Common myeloid progenitor, CD34-positive (primary cell): ENCODE results near the gene TTBK2.

Source experiments
- CTCF ChIA-PET: fragments of 350-600 bp; sonication (Branson Sonifier 250); formaldehyde crosslinking; loops from one replicate; lab custom pipeline; 2021; ENCODE audit warnings: antibody characterized with exemption; lab: Charles Lee
- POLR2A ChIA-PET: fragments of 350-600 bp; sonication (Branson Sonifier 250); formaldehyde crosslinking; loops from one replicate; lab custom pipeline; 2021; ENCODE audit warnings: antibody characterized with exemption; lab: Charles Lee
- DNase-seq, 3 donors: peaks; one replicate each; pipeline versions ENCODE4 v3.0.0 to v3.0.0-alpha.2; 2013
- H3K27ac ChIP-seq, 2 experiments: 1 replicate in 1 of 2; 2 replicates in 1 of 2; pipeline ENCODE4 v1.7.0; 2013; ENCODE audit warnings: inconsistent platforms in 2 of 2, low read length in 2 of 2, mild to moderate bottlenecking in 2 of 2, low read depth in 1 of 2, moderate library complexity in 1 of 2; ENCODE audit not compliant: severe bottlenecking in 2 of 2, insufficient read depth in 1 of 2, poor library complexity in 1 of 2
- H3K27me3 ChIP-seq, 5 experiments: replicated peaks in 2 of 5; 1 replicate in 3 of 5; 2 replicates in 2 of 5; pipeline versions ENCODE4 v1.6.1 to v1.7.0; 2013; ENCODE audit warnings: low read length in 4 of 5, mild to moderate bottlenecking in 2 of 5, moderate library complexity in 2 of 5, inconsistent platforms in 1 of 5; ENCODE audit not compliant: insufficient read depth in 5 of 5, control insufficient read depth in 4 of 5
- H3K36me3 ChIP-seq, 4 experiments: 1 replicate in 2 of 4; 2 replicates in 2 of 4; pipeline versions ENCODE4 v1.6.1 to v1.7.0; 2013; ENCODE audit warnings: low read length in 3 of 4, control low read depth in 1 of 4, mild to moderate bottlenecking in 1 of 4; ENCODE audit not compliant: control insufficient read depth in 4 of 4, insufficient read depth in 4 of 4
- H3K4me1 ChIP-seq, 4 experiments: 1 replicate in 3 of 4; 2 replicates in 1 of 4; pipeline versions ENCODE4 v1.6.1 to v1.7.1; 2013; ENCODE audit warnings: low read length in 3 of 4, mild to moderate bottlenecking in 3 of 4, control low read depth in 1 of 4, inconsistent platforms in 1 of 4, moderate library complexity in 1 of 4; ENCODE audit not compliant: control insufficient read depth in 4 of 4, insufficient read depth in 4 of 4; ENCODE audit errors: control extremely low read depth in 1 of 4
- H3K4me3 ChIP-seq, 7 experiments: 1 replicate in 4 of 7; 2 replicates in 3 of 7; pipeline versions ENCODE4 v1.5.1 to v1.7.0; 2013; ENCODE audit warnings: mild to moderate bottlenecking in 7 of 7, low read length in 6 of 7, moderate library complexity in 6 of 7, inconsistent platforms in 2 of 7, low read depth in 2 of 7, control low read depth in 1 of 7; ENCODE audit not compliant: insufficient read depth in 4 of 7, control insufficient read depth in 1 of 7; ENCODE audit errors: extremely low read depth in 1 of 7
- H3K9me3 ChIP-seq, 5 experiments: 1 replicate in 4 of 5; 2 replicates in 1 of 5; pipeline versions ENCODE4 v1.6.1 to v1.7.1; 2013; ENCODE audit warnings: low read length in 4 of 5, mild to moderate bottlenecking in 2 of 5, inconsistent platforms in 1 of 5, low read depth in 1 of 5, moderate library complexity in 1 of 5; ENCODE audit not compliant: control insufficient read depth in 4 of 5, insufficient read depth in 2 of 5; ENCODE audit errors: control extremely low read depth in 1 of 5
- WGBS: methylation state at CpG from one replicate; pipeline ENCODE4 v1.1.5; 2013; ENCODE audit not compliant: insufficient coverage; 5-methylcytosine and 5-hydroxymethylcytosine counted together

The TTBK2 gene

GRCh38 chr15:42836251-42836650, 84.3 kb downstream of the TTBK2 start:
- Histone ChIP-seq H3K4me1 (no peaks in the 10 kb centered on the region), H3K27me3 (no peaks in the 10 kb centered on the region), H3K36me3 (peaks cover 2 to 31% (median 5%) of the 10 kb centered on the region in 4 experiments), H3K4me3 (no peak overlapping the region), H3K9me3 (peaks cover 0 to 2% (median 0%) of the 10 kb centered on the region in 5 experiments), H3K27ac (no peak overlapping the region)
- no CpG with 5 or more reads among the region's 1 CpG for WGBS
- ChIA-PET POLR2A (no interaction called here), CTCF (no interaction called here)
- DNase-seq = no peak

- CTCF ChIA-PET = no interaction called here
- peaks cover 0 to 14% (median 6%) of the 10 kb centered on the region in 4 experiments for H3K36me3 ChIP-seq
- no peaks in the 10 kb centered on the region for H3K27me3 ChIP-seq
- POLR2A ChIA-PET = no interaction called here
- no peak overlapping the region for H3K27ac ChIP-seq
- 100% methylated on average over 2 of the region's 5 CpGs for WGBS
- no peak for DNase-seq
- H3K9me3 ChIP-seq = peaks cover 0 to 2% (median 0%) of the 10 kb centered on the region in 5 experiments
- no peak overlapping the region for H3K4me3 ChIP-seq
- no peaks in the 10 kb centered on the region for H3K4me1 ChIP-seq
Measured at GRCh38 chr15:42832576-42832975, 88.0 kb downstream of the TTBK2 start.

GRCh38 chr15:42826251-42826890, 94.2 kb downstream of the TTBK2 start:
- 100% methylated on average over 1 of the region's 4 CpGs for WGBS
- no peak for DNase-seq
- no peaks in the 10 kb centered on the region for H3K9me3 ChIP-seq
- POLR2A ChIA-PET = interaction anchor here (0.6 kb wide), 1 partner anchor 42 kb away, joined by 3 read pairs; no protein-coding TSS in a partner anchor
- H3K36me3 ChIP-seq = peaks cover 5 to 10% (median 9%) of the 10 kb centered on the region in 4 experiments
- no peak overlapping the region for H3K27ac ChIP-seq
- H3K4me1 ChIP-seq = no peaks in the 10 kb centered on the region
- no peak overlapping the region for H3K4me3 ChIP-seq
- no peaks in the 10 kb centered on the region for H3K27me3 ChIP-seq
- CTCF ChIA-PET = interaction anchor here (0.9 to 1.5 kb wide), 2 partner anchors 25 to 100 kb away, joined by 5 read pairs; no protein-coding TSS in a partner anchor

- H3K27me3 ChIP-seq = no peaks in the 10 kb centered on the region
- no peak overlapping the region for H3K27ac ChIP-seq
- H3K4me3 ChIP-seq = no peak overlapping the region
- peaks cover 5 to 13% (median 9%) of the 10 kb centered on the region in 4 experiments for H3K36me3 ChIP-seq
- H3K4me1 ChIP-seq = no peaks in the 10 kb centered on the region
- 96% methylated on average over 5 of the region's 8 CpGs for WGBS
- H3K9me3 ChIP-seq = no peaks in the 10 kb centered on the region
- ChIA-PET CTCF (interaction anchor here (0.7 to 1.5 kb wide), 2 partner anchors 25 to 572 kb away, joined by 3 to 5 read pairs; no protein-coding TSS in a partner anchor), POLR2A (interaction anchor here (0.6 kb wide), 1 partner anchor 43 kb away, joined by 3 read pairs; no protein-coding TSS in a partner anchor)
- peak in 2 of 3 donors; percentile 31 to 41 for DNase-seq
Measured at GRCh38 chr15:42825599-42825998, 95.0 kb downstream of the TTBK2 start.

- Histone ChIP-seq H3K27ac (no peak overlapping the region), H3K36me3 (peaks cover 2 to 9% (median 6%) of the 10 kb centered on the region in 4 experiments), H3K4me1 (no peaks in the 10 kb centered on the region), H3K27me3 (no peaks in the 10 kb centered on the region), H3K4me3 (no peak overlapping the region), H3K9me3 (no peaks in the 10 kb centered on the region)
- WGBS = no CpG with 5 or more reads among the region's 3 CpGs
- CTCF ChIA-PET = no interaction called here
- DNase-seq = peak in 2 of 3 donors; percentile 13 to 18
- POLR2A ChIA-PET = interaction anchor here (0.6 kb wide), 1 partner anchor 176 kb away, joined by 4 read pairs; no protein-coding TSS in a partner anchor
Measured at GRCh38 chr15:42820811-42821210, 99.8 kb downstream of the TTBK2 start.

GRCh38 chr15:42819786-42820185, 100.8 kb downstream of the TTBK2 start:
- ChIA-PET CTCF (no interaction called here), POLR2A (no interaction called here)
- H3K27ac ChIP-seq = no peak overlapping the region
- H3K27me3 ChIP-seq = no peaks in the 10 kb centered on the region
- no peak for DNase-seq
- H3K9me3 ChIP-seq = no peaks in the 10 kb centered on the region
- no CpG with 5 or more reads among the region's 1 CpG for WGBS
- H3K4me3 ChIP-seq = no peak overlapping the region
- no peaks in the 10 kb centered on the region for H3K4me1 ChIP-seq
- peaks cover 2 to 9% (median 6%) of the 10 kb centered on the region in 4 experiments for H3K36me3 ChIP-seq

- Histone ChIP-seq H3K36me3 (peaks cover 7 to 27% (median 15%) of the 10 kb centered on the region in 4 experiments), H3K4me3 (no peak overlapping the region), H3K4me1 (no peaks in the 10 kb centered on the region), H3K9me3 (no peaks in the 10 kb centered on the region), H3K27me3 (no peaks in the 10 kb centered on the region), H3K27ac (no peak overlapping the region)
- POLR2A ChIA-PET = no interaction called here
- no peak for DNase-seq
- CTCF ChIA-PET = interaction anchor here (0.7 to 1.4 kb wide), 2 partner anchors 10 to 15 kb away, joined by 3 to 7 read pairs; no protein-coding TSS in a partner anchor
Measured at GRCh38 chr15:42811433-42811832, 109.1 kb downstream of the TTBK2 start.
